ENCODE measurements around the gene RETREG2.

RETREG2 gene

DNA sequence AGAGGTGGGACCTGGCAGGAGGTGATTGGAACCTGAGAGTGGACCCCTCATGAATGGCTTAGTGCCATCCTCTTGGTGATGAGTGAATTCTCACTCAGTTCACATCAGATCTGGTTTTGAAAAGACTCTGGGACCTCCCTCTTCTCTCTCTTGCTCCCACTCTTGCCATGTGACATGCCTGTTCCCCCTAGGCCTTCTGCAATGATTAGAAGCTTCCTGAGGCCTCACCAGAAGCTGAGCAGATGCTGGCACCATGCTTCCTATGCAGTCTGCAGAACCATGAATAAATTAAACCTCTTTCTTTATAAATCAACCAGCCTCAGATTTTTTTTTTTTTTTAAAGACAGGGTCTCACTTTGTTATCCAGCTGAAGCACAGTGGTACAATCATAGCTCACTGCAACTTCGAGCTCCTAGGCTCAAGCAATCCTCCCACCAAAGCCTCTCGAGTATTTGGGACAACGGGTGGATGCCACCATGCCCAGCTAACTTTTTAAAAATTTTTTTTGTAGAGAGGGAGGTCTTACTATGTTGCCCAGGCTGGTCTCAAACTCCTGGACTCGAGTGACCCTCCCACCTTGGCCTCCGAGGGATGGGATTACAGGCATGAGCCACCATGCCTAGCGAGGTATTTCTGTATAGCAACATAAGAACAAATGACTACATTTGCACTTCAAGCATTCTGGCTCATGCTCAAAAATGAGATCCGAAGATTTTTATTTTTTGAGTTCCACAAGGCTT is 26.5 kb downstream of the RETREG2 start:
- in situ Hi-C loops (cut with HindIII; ENCODE audit: low sequenced_read_pairs), result no loop called here
- TF ChIP-seq, protein P1, sequence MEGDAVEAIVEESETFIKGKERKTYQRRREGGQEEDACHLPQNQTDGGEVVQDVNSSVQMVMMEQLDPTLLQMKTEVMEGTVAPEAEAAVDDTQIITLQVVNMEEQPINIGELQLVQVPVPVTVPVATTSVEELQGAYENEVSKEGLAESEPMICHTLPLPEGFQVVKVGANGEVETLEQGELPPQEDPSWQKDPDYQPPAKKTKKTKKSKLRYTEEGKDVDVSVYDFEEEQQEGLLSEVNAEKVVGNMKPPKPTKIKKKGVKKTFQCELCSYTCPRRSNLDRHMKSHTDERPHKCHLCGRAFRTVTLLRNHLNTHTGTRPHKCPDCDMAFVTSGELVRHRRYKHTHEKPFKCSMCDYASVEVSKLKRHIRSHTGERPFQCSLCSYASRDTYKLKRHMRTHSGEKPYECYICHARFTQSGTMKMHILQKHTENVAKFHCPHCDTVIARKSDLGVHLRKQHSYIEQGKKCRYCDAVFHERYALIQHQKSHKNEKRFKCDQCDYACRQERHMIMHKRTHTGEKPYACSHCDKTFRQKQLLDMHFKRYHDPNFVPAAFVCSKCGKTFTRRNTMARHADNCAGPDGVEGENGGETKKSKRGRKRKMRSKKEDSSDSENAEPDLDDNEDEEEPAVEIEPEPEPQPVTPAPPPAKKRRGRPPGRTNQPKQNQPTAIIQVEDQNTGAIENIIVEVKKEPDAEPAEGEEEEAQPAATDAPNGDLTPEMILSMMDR (IDR thresholded peaks at IDR 0.05; ENCODE audit: low read depth, low read length), result no peak
- DNase-seq (ENCODE audit: low read depth, low spot score), result no peak
- H3K4me3 ChIP-seq (ENCODE audit: low read depth, low read length), result no peak overlapping the region

DNA sequence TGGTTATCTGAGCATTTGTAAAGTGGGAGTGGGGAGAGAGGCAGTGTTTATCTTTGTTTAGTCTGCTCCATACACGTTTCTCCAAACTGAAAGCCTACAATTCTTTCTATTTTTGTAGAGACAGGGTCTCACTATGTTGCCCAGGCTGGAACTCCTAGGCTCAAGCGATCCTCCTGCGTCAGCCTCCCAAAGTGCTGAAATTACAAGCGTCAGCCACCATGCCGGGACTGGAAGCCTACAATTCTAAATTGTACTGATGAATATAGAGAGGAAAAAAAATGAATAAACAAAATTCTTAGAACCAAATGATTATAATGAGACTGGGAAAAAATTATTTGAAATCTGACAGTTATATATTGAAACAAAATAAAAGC is 27.1 kb downstream of the RETREG2 start:
- DNase-seq (ENCODE audit: low read depth, low spot score), result no peak
- H3K4me3 ChIP-seq (ENCODE audit: low read depth, low read length), result no peak overlapping the region
- TF ChIP-seq, protein P1 (IDR thresholded peaks at IDR 0.05; ENCODE audit: low read depth, low read length), result no peak
- in situ Hi-C loops (cut with HindIII; ENCODE audit: low sequenced_read_pairs), result no loop called here

DNA sequence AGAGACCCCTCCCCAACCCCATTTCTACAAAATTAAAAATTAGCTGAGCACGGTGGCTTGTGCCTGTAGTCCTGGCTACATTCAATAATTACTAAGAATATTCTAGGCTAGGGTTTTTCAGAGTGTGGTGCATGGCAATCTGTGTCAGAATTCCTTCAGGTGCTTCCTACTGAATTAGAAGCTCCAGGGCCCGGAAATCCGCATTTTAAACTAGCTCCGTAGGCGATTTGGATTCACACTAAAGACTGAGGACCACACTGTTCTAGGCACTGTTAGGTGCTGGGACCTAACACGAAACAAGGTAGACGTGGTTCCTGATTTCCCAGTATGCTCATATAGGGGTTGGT is 27.9 kb downstream of the RETREG2 start:
- DNase-seq (ENCODE audit: low read depth, low spot score), result no peak
- TF ChIP-seq, protein P1 (IDR thresholded peaks at IDR 0.05; ENCODE audit: low read depth, low read length), result no peak
- in situ Hi-C loops (cut with HindIII; ENCODE audit: low sequenced_read_pairs), result no loop called here
- peak overlapping the region; percentile 67 for H3K4me3 ChIP-seq (ENCODE audit: low read depth, low read length)

DNA sequence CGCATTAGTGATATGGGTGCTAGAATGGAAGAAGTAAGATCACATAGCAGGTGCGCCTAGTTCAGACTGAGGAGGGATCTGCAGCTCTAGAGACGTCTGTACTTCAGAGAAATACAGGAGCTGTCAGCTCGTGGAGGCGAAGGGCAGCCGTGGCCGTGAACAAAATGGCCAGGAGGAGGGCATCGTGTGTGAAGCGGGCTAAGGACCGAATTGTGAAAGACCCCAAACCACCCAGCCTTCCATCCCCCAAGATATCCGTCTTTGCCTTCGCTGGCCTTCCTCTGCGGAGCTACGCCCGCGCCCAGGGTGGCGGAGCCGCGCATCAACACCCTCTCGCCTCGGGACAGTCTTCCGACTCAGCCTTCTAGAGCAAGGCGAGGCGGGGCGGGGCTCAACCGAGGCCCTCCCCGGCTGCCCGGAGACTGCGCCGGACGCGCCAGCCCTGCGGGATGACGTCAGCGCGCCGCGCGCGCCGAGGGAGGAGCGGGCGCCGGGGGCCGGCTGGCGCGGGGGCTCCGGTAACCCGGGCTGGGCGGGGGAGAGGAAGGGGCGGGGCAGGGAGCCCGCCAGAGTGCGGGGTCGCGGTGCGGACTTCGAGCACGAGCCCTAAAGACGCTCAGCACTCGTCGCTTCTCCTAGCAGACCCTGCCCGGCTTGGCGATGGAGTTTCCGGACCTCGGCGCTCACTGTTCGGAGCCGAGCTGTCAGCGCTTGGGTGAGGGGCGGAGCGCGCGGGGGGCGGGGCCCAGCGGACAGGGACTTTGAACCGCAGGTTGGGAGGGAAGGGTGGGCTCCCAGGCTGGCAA is 28.5 kb downstream of the RETREG2 start, which contains the start of gene ZFAND2B:
Gene ZFAND2B (plus strand): TSS at position 455 of the 806 bp plus-strand sequence. CDS start 206 bp downstream, at position 661.
- TF ChIP-seq, protein P1 (IDR thresholded peaks at IDR 0.05; ENCODE audit: low read depth, low read length), result no peak
- peak within 1 kb of the TSS; percentile 71 for H3K4me3 ChIP-seq (ENCODE audit: low read depth, low read length)
- peak; percentile 94 for DNase-seq (ENCODE audit: low read depth, low spot score)
- in situ Hi-C loops (cut with HindIII; ENCODE audit: low sequenced_read_pairs), result no loop called here

DNA sequence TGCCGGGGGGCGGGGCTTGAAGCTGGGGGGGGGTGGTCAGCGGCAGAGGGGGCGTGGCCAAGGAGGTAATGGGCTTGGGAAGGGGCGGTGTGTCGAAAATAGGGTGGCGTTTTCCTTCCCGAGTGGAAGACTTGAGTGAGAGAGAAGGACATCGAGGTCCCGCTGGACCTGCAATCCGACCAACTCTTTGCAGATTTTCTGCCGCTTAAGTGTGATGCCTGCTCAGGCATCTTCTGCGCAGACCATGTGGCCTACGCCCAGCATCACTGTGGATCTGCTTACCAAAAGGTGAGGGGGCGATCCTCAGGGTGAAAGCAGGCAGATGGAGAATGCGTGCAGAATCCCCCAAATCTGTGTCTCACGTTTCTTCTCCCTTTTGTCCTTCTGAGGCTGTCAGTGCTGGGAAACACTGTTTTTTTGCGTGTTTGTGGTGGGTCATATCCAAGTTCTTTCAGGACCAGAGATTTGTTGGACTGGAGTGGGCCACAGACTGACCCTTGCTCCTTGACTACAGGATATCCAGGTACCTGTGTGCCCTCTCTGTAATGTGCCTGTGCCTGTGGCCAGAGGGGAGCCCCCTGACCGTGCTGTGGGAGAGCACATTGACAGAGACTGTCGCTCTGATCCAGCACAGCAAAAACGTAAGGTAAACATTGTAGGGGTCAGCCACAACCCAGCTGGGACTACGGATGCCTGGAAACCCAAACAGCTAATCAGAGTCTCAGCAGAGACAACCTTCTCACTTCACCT is 29.2 kb downstream of the RETREG2 start:
- peak overlapping the region; percentile 71 for H3K4me3 ChIP-seq (ENCODE audit: low read depth, low read length)
- in situ Hi-C loops (cut with HindIII; ENCODE audit: low sequenced_read_pairs), result no loop called here
- no peak for DNase-seq (ENCODE audit: low read depth, low spot score)
- TF ChIP-seq, protein P1 (IDR thresholded peaks at IDR 0.05; ENCODE audit: low read depth, low read length), result no peak
